Stimulated activated CD8-positive, alpha-beta memory T cell treated with anti-CD3 and anti-CD28 coated beads, Interleukin-4, amount 100 ng/mL, for 1 hour (primary cell): ENCODE results near the gene RHOG.
"Not testable (repeated sequence)": the region's sequence is repeated elsewhere in the genome, so short reads cannot be mapped to it uniquely, and the experiment has no call there.

ENCODE experiments used
- DNase-seq, 2 donors: peaks; one replicate each; pipeline ENCODE4 v3.0.0-alpha.2; 2020; ENCODE audit warnings: low read depth in 2 of 2, low spot score in 1 of 2

RHOG gene

DNA sequence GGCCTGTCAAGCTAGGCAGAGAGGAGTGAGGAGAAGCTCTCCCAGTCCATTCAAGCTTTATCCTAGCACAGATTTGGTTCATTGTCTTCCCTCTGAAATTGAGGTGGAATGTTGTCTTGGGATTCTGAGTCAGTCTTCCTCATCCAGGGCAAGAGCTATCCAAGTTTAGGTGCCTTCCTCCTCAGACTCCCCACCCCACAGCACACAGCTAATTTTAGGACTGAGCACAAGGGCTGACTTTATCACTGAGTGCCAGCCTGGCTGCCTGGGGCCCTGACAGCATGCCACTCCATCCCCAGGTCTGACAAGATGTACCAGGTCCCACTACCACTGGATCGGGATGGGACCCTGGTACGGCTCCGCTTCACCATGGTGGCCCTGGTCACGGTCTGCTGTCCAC lies 29.8 kb downstream of the RHOG start:
- no peak for DNase-seq

DNA sequence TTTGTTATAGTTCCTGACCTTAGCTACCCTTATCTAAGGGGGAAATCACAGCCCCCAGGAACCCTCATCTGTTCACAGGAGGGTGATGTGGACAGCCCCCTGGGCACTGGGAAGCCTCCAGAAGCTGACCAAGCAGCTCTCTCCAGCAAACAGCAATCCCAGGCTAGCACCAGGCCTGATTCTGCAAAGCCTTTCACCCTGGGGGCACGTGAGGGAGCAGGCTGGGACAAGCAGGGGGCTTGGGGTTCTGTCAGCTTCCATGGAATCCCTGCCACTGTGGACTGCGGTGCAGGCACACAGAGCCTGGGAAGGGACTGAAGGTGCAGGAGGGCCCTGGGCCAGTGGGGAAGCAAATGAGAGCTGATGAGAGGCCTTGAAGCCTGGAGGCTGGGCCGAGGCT lies 30.3 kb downstream of the RHOG start:
- DNase-seq = no peak

DNA sequence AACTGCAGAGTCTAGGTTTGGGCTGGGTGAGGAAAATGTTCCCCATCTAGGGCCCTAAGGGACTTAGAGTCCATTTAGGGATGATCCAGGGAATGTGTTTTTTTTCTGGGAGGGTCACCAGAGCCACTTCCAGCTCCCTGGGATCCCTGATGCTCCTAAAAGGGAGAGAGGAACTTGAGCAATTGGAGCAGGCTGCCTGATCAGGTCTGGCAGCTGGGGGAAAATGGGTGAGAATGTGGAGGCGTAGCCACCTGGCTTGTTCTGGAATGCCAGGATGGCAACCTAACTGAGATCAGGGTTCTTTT lies 31.2 kb downstream of the RHOG start:
- no peak for DNase-seq

DNA sequence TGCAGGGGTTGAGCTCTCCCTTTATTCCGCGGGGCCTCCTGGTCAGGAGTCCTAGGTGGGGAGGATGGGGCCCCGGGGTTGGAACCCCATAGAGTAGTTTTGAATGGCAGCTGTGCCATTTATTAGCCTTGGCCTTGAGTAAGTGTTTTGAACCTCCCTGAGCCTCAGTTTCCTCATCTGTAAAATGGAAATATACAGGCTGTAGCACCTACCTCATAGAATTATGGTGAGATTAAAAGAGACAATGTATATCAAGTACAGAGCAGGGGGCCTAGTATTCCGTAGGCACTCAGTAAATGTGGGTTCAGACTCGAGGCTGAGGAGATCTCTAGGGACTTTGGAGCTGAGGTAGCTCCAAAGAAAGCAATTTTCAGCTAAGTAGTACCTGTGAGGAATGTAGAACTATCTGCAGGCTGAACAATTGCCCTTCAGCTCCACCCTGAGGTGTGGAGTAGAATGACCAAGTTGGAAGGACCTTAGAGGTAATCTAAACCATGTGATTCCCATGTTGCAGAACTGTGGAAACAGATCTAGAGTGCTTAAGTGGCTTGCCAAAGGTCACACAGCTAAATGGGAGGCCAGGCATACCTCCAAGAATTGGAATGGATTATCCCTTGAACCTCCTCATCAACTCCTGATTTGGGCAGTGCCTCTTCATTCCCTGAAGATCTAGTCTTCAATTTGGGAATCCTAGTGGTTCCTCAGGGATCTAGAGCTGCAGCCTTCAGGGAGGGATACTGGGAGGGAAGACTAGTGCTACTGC lies 31.7 kb downstream of the RHOG start:
- DNase-seq = no peak

DNA sequence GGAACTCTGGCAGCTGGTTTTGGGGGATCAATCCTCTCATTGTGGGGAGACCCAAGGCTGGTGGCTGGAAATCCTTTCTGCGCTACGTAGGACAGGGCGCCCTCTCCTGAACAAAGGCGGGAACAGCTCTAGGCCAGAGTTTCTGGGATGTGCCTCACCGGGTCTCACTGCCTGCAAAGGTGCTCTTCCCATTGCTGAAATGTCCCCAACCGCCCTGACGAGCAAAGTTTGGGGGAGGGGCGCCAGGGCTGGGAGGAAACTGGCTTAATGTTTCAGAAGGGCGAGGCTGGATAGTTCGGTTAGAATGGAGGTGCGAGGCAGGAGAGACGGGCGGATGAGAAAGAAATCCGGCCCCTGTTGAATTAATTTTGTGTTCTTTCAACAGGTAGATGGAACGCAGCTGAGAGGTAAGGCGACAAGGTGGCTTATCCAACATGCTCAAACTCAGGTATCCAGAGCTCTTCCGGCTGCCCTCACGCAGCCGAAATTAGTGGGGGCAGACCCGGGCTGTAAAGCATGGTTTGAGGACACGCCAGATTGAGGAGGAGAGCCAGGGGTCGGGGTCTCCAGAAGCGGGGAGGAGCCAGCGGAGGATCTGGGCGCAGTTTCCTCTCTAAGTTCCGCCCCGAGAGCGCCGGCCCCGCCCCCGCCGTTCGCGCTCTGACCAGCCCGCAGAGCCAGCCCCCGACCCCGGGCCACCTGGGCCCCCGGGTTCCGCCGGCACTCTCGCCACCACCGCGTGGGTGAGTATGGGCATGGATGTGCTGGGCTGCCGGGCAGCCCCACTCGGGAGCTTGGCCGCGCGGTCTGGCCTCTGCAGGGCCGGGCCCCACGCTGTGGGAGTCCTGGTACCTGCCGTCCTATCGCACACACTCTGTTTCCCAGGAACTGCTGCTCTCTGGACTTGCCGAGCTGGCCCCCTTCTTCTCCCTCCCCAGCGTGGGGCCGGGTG lies 32.6 kb downstream of the RHOG start, which contains the start of gene PGAP2:
Gene PGAP2, plus strand, starts transcription at position 652 of the 952 bp plus-strand sequence. CDS start 2,700 bp downstream, outside the sequence.
- peak in 1 of 2 donors; percentile 21 for DNase-seq

DNA sequence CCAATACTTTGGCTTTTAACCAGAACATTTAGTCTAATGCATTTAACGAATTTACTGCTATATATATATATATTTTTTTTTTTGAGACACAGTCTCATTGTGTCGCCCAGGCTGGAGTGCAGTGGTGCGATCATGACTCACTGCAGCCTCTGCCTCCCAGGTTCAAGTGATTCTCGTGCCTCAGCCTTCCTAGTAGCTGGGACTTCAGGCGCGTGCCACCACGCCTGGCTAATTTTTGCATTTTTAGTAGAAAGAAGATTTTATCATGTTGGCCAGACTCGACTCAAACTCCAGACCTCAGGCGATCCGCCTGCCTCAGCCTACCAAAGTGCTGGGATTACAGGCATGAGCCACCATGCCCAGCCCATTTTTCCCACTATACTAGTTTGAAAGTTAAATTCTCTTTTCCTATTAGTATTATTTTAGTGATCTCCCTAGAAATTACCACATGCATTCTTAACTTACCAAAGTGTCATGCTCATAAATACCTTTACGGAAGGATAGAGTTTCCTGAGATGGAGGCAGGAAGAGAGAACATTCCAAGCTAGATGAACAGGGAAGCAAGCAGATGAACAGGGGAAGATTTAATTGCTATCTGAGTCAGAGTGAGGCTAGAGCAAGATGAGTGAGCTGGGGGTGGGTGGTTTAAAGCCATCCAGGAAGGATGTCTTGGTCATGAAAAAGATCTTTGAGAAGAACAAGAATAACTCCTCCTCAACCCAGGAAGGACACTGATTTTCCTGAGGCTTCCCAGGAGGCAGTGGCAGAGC lies 36.8 kb downstream of the RHOG start:
- DNase-seq = no peak

DNA sequence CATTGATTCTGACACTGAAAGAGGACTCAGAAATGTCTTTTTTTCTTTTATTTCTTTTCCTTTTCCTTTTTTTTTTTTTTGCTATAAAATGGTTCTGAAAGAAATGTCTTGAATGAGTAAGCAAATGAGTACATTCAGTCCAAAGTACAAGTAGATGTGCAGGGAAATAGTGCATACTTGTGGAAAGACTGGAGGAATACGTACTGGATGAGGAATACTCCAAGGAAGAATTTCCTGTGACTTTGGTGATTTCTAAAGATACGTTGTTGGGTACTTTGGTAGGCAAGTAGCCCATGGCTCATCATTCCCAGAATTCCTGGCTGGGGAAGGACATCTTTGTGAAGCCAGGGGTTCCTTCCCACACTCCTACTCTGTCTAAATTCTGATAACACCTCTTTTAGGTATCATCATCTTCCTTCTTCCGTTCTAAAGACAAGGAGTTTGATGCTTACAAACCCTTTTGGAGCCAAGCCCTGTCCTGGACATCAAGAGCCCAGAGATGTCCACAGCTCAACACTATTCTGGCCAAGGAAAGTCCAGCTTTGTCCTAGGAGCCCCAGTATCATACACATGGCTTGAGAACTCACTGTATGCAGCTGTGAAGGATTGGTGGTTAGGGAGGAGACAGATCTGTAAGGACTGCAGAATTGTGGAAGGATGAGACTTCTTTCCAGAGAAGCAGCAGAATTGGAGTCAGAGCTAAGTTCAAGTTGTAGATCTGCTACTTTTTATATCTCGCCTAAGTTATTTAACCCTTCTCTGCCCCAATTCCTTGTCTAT lies 38.6 kb downstream of the RHOG start:
- DNase-seq = no peak

DNA sequence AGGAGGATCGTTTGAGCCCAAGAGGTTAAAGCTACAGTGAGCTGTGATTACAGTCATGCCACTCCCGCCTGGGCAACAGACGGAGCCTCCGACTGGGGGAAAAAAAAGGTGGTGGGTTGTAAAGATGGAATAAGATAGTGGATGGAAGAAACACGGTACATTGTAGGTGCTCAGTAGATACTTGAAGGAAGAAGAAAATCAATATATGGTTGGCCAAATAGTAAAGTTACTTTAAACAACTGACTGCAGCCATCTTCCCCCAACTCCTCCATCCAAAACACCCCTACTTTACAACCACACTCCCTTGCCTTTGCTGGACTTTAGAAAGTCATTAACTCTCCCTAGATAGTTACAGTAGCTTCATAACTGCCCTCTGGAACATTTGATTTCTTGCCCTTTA lies 40.9 kb downstream of the RHOG start:
- no peak for DNase-seq

DNA sequence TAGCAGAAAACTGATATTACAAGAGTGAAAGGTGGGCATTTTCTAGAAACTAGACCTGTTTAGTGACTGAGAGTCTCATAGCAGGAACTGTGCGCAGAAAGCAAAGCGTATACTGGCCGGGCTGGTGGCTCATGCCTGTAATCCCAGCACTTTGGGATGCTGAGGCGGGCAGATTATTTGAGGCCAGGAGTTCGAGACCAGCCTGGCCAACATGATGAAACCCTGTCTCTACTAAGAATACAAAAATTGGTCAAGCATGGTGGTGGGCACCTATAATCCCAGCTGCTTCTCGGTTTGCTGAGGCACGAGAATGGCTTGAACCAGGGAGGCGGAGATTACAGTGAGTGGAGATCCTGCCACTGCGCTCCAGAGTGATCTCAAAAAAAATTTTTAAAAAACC lies 41.6 kb downstream of the RHOG start:
- DNase-seq = no peak

DNA sequence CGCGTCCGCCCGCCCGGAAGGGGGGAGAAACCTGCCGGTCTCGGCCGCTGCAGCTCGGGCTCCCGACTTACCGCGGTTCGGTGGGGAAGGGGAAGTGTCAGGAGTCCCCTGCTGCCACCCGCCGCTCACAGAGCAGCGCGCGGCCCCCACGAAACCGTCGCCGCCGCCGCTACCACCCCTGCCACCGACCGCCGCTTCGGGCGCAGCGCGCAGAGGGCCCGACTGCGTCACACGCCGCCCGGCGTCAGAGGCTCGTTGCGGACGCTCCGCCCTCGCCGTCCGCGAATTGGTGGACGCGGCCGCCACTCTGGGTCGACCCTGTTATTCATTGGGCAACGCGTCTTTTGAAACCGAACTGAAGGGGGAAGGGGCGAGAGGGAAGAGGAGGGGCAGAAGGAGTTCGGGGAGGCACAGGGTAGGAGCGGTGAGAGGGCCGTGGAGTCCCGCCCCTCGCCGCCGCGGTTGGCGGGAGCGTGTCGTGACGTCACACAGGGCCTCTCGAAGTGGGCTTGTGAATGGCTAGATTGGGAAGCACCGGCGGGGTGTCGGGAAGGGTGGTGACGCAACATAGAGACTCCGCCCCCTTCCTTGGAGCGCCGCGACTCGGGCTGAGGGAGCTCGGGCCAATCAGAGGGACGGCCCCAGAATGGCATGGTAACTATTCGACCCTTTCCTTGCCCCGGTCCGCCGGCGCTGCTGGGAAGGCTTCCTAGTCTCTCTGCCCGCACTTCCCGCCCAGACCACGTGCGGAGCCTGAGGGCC lies 43.2 kb downstream of the RHOG start, which contains the start of gene NUP98:
Gene NUP98, minus strand, starts transcription at position 226 of the 762 bp plus-strand sequence. CDS start 15,437 bp downstream, outside the sequence.
- DNase-seq = peak; percentile 98 to 99

DNA sequence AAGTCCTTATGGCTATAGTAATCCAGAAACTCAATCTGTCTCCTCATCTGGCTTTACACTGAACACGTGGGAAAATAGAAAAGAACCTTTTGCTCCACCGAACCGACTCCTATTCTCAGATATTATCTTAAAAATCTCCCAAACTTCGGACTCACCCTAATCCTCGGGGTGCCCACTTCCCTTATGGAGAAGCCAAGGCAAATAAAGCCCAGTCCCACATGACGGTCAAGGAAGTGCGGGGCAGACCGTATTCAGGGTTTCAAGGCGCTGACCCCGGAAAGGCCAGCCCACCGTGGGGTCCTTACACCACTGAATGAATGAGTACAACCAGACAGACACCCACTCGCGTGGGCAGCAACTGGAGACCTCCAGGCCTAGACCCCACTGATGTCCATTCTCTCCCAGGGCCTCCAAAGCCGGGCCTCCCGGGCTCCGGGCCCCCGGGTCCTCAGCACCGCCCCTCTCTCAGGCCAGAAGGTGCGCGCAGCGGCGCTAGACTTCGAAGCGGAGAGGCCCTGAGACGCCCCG lies 43.9 kb downstream of the RHOG start:
- DNase-seq = no peak

DNA sequence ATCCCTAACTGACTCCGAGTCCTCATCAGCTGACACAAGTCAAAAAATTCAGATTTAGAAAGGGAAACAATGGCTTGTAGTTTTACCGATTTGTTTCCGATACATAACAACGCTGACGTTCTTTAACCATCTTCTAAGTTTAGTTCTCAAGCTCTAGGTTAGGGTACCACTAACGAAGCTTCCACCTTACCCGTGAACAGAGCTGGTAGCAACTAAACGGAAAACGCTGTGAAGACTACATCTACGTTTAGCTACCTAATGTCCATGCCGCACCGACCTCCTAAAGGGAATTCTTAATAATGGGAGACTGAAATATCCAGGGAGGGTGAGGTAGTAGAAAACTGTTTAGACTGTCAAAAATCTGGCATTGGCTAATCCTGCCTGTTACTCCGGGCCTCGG lies 44.4 kb downstream of the RHOG start:
- no peak for DNase-seq

DNA sequence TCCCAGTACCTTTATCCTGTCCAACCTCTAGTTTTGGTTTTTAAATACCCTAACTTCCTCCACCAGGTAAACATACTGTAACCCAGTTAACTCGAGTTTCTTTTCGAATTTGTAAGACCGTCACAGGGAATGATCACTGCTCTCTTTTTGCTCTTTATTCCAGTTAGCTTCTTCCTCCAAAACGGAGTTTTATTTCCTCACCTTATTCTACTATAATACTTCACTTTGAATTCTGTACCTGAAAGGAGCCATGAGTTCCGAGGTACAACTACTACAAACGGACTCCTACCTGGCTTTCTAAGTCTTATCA lies 44.8 kb downstream of the RHOG start:
- no peak for DNase-seq

DNA sequence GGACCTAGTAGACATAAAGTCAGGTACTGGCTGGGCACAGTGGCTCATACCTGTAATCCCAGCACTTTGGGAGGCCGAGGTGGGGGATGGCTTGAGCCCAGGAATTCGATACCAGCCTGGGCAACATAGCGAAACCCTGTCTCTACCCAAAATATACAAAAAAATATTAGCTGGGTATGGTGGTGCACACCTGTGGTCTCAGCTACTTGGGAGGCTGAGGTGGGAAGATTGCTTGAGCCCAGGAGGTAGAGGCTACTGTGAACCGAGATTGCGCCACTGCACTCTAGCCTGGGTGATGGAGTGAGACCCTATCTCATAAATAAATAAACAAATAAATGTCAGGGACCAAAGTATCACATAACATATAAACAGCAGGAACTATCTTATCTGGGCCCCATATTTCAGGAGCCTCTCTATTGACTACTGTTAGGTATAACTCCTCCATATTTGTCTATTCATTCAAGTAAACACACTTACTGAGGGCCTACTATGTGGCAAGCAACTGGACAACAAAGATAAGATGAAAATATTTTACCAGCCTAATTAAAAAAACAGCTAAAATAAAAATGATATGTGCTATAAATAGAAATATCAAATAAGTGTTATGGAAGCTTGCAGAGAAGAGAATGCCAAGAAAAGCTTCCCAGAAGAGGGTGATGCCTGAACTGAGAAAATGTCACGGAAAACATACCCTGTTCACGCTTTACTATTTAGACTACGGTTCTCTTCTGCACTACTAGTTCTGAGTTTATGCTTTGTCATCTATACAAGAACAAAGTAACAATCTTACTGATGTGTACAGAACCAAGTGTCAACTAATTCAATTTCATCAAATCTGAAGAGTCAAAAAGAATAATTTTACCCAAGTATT lies 45.4 kb downstream of the RHOG start:
- no peak for DNase-seq

DNA sequence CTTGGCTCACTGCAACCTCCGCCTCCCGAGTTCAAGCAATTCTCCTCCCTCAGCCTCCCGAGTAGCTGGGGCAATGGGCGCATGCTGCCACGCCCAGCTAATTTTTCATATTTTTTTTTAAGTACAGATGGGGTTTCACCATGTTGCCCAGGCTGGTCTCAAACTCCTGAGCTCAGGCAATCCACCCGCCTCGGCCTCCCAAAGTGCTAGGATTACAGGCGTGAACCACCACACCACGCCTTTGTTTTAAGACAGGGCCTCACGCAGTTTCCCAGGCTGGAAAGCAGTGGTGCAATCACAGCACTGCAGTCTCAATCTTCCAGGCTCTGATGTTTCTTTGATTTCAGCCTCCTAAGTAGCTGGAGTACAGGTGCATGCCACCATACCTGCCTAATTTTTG lies 46.4 kb downstream of the RHOG start:
- DNase-seq = not testable (repeated sequence)

DNA sequence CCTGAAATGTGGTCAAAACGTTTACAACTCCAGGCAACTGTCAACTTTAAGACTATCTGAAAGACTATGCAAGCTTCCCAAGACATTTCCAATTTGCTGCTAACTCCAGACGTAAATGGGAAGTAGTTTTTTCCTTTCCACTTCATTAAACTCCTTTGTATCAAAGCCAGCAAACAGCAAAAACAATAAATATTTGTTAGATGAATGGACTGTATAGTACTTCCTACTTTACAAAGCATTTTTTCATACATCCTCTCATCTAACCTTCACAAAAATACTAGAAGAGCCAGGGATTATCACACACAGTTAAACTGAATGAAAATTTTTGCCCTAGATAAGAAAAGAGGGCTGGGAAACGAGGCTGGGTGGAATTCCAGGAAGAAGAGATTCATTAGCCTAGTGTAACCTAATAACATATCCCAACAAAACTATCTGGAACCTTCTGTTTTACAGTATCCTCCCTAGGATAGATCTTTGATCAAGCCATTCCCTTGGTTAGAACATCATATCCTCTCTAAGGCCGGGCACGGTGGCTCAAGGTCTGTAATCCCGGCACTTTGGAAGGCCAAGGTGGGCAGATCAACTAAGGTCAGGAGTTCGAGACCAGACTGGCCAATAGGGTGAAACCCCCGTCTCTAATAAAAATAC lies 53.9 kb downstream of the RHOG start:
- DNase-seq = no peak

DNA sequence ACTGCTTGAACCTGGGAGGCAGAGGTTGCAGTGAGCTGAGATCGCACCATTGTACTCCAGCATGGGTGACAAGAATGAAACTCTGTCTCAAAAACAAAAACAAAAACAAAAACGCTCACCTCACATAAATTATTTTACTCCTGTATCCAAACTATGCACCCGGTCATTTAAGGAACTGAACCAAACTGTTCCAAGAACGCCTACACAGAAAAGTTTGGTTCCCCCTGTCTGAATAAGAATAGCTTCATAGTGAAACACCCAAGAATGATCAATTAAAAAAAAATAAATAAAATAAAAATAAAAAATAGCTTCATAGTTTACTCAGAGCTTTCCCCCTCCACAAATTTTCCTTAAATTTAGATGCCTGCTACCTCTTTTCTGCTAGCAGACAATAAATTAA lies 57.1 kb downstream of the RHOG start:
- no peak for DNase-seq

DNA sequence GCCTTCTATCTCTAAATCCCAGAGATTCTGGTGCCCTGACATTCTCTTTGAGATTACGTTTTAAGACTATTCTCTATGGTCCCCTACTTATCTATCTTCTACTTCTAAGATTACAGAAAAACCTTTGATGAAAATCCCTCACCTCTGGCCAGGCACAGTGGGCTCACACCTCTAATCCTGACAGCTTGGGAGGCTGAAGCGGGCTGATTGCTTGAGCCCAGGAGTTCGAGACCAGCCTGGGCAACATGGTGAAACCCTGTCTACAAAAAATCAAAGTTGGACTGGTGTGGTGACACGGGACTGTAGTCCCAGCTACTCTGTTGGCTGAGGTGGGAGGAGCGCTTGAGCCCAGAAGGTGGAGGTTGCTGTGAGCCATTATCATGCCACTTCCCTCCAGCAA lies 57.8 kb downstream of the RHOG start:
- no peak for DNase-seq
